CD4-positive, alpha-beta T cell treated with Interleukin-17A for 1 hour (primary cell): Measurements from ENCODE around the gene MAST1.
"Not testable (repeated sequence)": the region's sequence is repeated elsewhere in the genome, so short reads cannot be mapped to it uniquely, and the experiment has no call there.

Experiments used
- DNase-seq: peaks from one replicate; pipeline ENCODE4 v3.0.0-alpha.2; 2020

MAST1 gene

GRCh38 chr19:12841094-12841493 lies 2.8 kb downstream of the MAST1 start:
- DNase-seq: no peak

- DNase-seq: no peak
Measured at GRCh38 chr19:12842511-12842910, 4.2 kb downstream of the MAST1 start.

- DNase-seq: no peak
Measured at GRCh38 chr19:12843328-12843727, 5.0 kb downstream of the MAST1 start.

- no peak for DNase-seq
Measured at GRCh38 chr19:12843999-12844732, 5.9 kb downstream of the MAST1 start.

GRCh38 chr19:12846613-12847012 lies 8.3 kb downstream of the MAST1 start:
- not testable (repeated sequence) for DNase-seq

- peak; percentile 82 for DNase-seq
Measured at GRCh38 chr19:12847159-12848139, 9.1 kb downstream of the MAST1 start.

GRCh38 chr19:12856653-12857052 lies 18.3 kb downstream of the MAST1 start:
- no peak for DNase-seq

GRCh38 chr19:12858041-12858928 lies 20.0 kb downstream of the MAST1 start:
- DNase-seq: no peak

- DNase-seq: no peak
Measured at GRCh38 chr19:12859546-12859945, 21.2 kb downstream of the MAST1 start.

GRCh38 chr19:12864143-12864542 lies 25.8 kb downstream of the MAST1 start:
- no peak for DNase-seq

GRCh38 chr19:12864721-12865715 lies 26.7 kb downstream of the MAST1 start:
- DNase-seq: no peak

- no peak for DNase-seq
Measured at GRCh38 chr19:12865746-12866415, 27.6 kb downstream of the MAST1 start.

- DNase-seq: no peak
Measured at GRCh38 chr19:12866416-12867119, 28.3 kb downstream of the MAST1 start.

- DNase-seq: peak; percentile 62
Measured at GRCh38 chr19:12867120-12868099, 29.1 kb downstream of the MAST1 start.

- no peak for DNase-seq
Measured at GRCh38 chr19:12868540-12869112, 30.3 kb downstream of the MAST1 start.

GRCh38 chr19:12871681-12872080 lies 33.4 kb downstream of the MAST1 start:
- DNase-seq: no peak

- DNase-seq: no peak
Measured at GRCh38 chr19:12872255-12872654, 33.9 kb downstream of the MAST1 start.
